ENCODE measurements around the gene MBD3L2B.

MBD3L2B gene

GRCh38 chr19:7010722-7011593, 10.3 kb downstream of the MBD3L2B start:
- peak; percentile 12 for DNase-seq

- DNase-seq, result no peak
Observed at GRCh38 chr19:7007859-7008258, 13.4 kb downstream of the MBD3L2B start.

- DNase-seq, result no peak
Observed at GRCh38 chr19:7006135-7006704, 15.0 kb downstream of the MBD3L2B start.

GRCh38 chr19:7004313-7004931, 16.8 kb downstream of the MBD3L2B start:
- DNase-seq, result no peak

- DNase-seq, result no peak
Observed at GRCh38 chr19:7000816-7001215, 20.4 kb downstream of the MBD3L2B start.

- no peak for DNase-seq
Observed at GRCh38 chr19:7000333-7000732, 20.9 kb downstream of the MBD3L2B start.

GRCh38 chr19:6999933-7000332, 21.3 kb downstream of the MBD3L2B start:
- no peak for DNase-seq

- no peak for DNase-seq
Observed at GRCh38 chr19:6997679-6998445, 23.4 kb downstream of the MBD3L2B start.

GRCh38 chr19:6996810-6997209, 24.4 kb downstream of the MBD3L2B start:
- no peak for DNase-seq

- DNase-seq, result no peak
Observed at GRCh38 chr19:6995054-6995453, 26.2 kb downstream of the MBD3L2B start.

- no peak for DNase-seq
Observed at GRCh38 chr19:6988257-6988656, 33.0 kb downstream of the MBD3L2B start.

GRCh38 chr19:6987850-6988249, 33.4 kb downstream of the MBD3L2B start:
- DNase-seq, result no peak

GRCh38 chr19:6983448-6983847, 37.8 kb downstream of the MBD3L2B start:
- DNase-seq, result no peak

- DNase-seq, result peak; percentile 55
Observed at GRCh38 chr19:6979399-6979798, 41.8 kb downstream of the MBD3L2B start.

GRCh38 chr19:6976197-6976596, 45.0 kb downstream of the MBD3L2B start:
- no peak for DNase-seq

GRCh38 chr19:6971366-6971765, 49.9 kb downstream of the MBD3L2B start:
- DNase-seq, result no peak

GRCh38 chr19:6970443-6970842, 50.8 kb downstream of the MBD3L2B start:
- peak; percentile 5 for DNase-seq

GRCh38 chr19:6970021-6970420, 51.2 kb downstream of the MBD3L2B start:
- no peak for DNase-seq

GRCh38 chr19:6969490-6969889, 51.7 kb downstream of the MBD3L2B start:
- DNase-seq, result no peak
